HepG2 (cell line): Measurements from ENCODE around the gene RPL18. TPM values are rescaled to one million over a fixed set of nuclear protein-coding genes. Genes with fewer than 3 reads are reported as not detected.

Experiments
- EHMT2 ChIP-seq: fragments of 200-600 bp; sonication (generic); IDR thresholded peaks from 2 replicates; pipeline ENCODE4 v1.7.0; 2017; ENCODE audit warnings: antibody characterized with exemption, low read depth, low read length, borderline replicate concordance
- HOXA5 ChIP-seq: sonication (generic); formaldehyde crosslinking; IDR thresholded peaks from 2 replicates; pipeline ENCODE4 v1.4.0; 2020; ENCODE audit warnings: missing genetic modification reagents
- KLF12 ChIP-seq: sonication (generic); formaldehyde crosslinking; IDR thresholded peaks from 2 replicates; pipeline ENCODE4 v1.4.0; 2020; ENCODE audit warnings: missing genetic modification reagents, borderline replicate concordance
- NR2F1 ChIP-seq, 2 experiments: fragments of 450-650 bp in 1 of 2; formaldehyde crosslinking in 1 of 2; IDR thresholded peaks; 2 replicates each; pipeline versions ENCODE4 v1.5.0 to v1.6.1; 2016 to 2020; ENCODE audit warnings: mild to moderate bottlenecking in 1 of 2, missing compliant biosample characterization in 1 of 2, missing genetic modification reagents in 1 of 2, moderate library complexity in 1 of 2
- PCBP2 ChIP-seq: fragments of 200-400 bp; formaldehyde crosslinking; optimal IDR thresholded peaks from 2 replicates; pipeline ENCODE3; 2018; ENCODE audit warnings: low read length, low read depth; ENCODE audit not compliant: poor library complexity, severe bottlenecking
- TCF12 ChIP-seq, 2 experiments: fragments of 450-650 bp in 1 of 2; sonication (generic) in 1 of 2; formaldehyde crosslinking in 1 of 2; IDR thresholded peaks; 2 replicates each; pipeline versions ENCODE4 v1.6.1 to v1.8.0; 2017 to 2022; ENCODE audit warnings: antibody characterized with exemption in 1 of 2, mild to moderate bottlenecking in 1 of 2, missing genetic modification reagents in 1 of 2, moderate library complexity in 1 of 2
- ZBTB4 ChIP-seq: sonication (generic); formaldehyde crosslinking; IDR thresholded peaks from 2 replicates; pipeline ENCODE4 v1.4.0; 2020; ENCODE audit warnings: missing genetic modification reagents, mild to moderate bottlenecking, borderline replicate concordance
- ZNF772 ChIP-seq: sonication (generic); formaldehyde crosslinking; IDR thresholded peaks from 2 replicates; pipeline ENCODE4 v1.5.0; 2020; ENCODE audit warnings: mild to moderate bottlenecking, missing genetic modification reagents
- polyA plus RNA-seq, 8 experiments: library from polyadenylated mRNA; depleted of rRNA in 3 of 8; stranded (reverse) in 7 of 8; unstranded in 1 of 8; fragments of >200 nt; fragmentation: Illumina TruSeq in 4 of 8; extraction: Trizol in 4 of 8; gene quantifications; 2 replicates each; pipeline versions ENCODE4 v1.2.1 to v1.2.3, GENCODE V29; 2011 to 2016; ENCODE audit warnings: low read depth in 4 of 8, missing spikeins in 1 of 8, mixed read lengths in 1 of 8; ENCODE audit not compliant: insufficient read depth in 1 of 8
- total RNA-seq, 5 experiments: library from RNA; depleted of rRNA; stranded (reverse); fragments of >200 nt; fragmentation: Illumina TruSeq; extraction: Trizol; gene quantifications; 2 replicates each; pipeline ENCODE4 v1.2.3, GENCODE V29; 2016; ENCODE audit warnings: low read depth in 1 of 5
- TF ChIP-seq, protein P1 (sequence below), 2 experiments: fragments of 450-650 bp in 1 of 2; sonication (generic) in 1 of 2; formaldehyde crosslinking in 1 of 2; IDR thresholded peaks; 2 replicates each; pipeline versions ENCODE4 v1.6.1 to v1.8.0; 2016 to 2022; ENCODE audit warnings: antibody characterized with exemption in 1 of 2, mild to moderate bottlenecking in 1 of 2, missing genetic modification reagents in 1 of 2
- TF ChIP-seq, protein P2 (sequence below): IDR thresholded peaks from 2 replicates; pipeline ENCODE4 v1.6.1; 2012; ENCODE audit warnings: inconsistent platforms

Gene RPL18
- total and polyA plus RNA-seq, 2 of the 13 experiments (the other 11 are each of a cell fraction or from before 2014, with no cell fraction given), result 1,485 to 1,639 TPM

DNA sequence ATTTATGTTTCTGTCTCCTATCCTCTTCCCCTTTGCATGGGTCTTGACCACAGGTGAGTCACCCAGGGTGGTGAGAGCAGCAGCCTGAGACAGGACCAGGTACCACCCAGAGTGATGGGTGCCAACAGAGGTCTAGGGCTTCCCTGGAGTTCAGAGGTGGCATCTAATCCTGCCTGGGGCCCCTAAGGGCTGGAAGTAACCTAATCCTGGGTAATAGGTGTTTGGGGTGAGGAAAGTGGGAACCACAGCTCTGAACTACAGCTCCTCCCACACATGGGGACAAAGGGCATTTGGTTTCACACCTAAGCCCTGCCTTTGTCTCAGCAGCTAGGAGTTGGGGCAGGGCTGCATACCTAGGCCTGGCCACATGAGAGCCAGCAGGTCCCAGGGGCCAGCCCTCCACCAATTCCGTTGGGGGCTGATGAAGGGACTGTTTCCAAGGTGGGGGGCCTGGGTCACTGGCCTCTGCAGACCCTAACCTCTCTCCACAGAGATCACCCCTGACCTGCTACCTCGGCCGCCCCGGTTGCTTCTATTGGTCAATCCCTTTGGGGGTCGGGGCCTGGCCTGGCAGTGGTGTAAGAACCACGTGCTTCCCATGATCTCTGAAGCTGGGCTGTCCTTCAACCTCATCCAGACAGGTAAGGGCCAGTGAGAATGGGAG, 8.4 kb upstream of the RPL18 start (continued):
- TF ChIP-seq, protein P1, sequence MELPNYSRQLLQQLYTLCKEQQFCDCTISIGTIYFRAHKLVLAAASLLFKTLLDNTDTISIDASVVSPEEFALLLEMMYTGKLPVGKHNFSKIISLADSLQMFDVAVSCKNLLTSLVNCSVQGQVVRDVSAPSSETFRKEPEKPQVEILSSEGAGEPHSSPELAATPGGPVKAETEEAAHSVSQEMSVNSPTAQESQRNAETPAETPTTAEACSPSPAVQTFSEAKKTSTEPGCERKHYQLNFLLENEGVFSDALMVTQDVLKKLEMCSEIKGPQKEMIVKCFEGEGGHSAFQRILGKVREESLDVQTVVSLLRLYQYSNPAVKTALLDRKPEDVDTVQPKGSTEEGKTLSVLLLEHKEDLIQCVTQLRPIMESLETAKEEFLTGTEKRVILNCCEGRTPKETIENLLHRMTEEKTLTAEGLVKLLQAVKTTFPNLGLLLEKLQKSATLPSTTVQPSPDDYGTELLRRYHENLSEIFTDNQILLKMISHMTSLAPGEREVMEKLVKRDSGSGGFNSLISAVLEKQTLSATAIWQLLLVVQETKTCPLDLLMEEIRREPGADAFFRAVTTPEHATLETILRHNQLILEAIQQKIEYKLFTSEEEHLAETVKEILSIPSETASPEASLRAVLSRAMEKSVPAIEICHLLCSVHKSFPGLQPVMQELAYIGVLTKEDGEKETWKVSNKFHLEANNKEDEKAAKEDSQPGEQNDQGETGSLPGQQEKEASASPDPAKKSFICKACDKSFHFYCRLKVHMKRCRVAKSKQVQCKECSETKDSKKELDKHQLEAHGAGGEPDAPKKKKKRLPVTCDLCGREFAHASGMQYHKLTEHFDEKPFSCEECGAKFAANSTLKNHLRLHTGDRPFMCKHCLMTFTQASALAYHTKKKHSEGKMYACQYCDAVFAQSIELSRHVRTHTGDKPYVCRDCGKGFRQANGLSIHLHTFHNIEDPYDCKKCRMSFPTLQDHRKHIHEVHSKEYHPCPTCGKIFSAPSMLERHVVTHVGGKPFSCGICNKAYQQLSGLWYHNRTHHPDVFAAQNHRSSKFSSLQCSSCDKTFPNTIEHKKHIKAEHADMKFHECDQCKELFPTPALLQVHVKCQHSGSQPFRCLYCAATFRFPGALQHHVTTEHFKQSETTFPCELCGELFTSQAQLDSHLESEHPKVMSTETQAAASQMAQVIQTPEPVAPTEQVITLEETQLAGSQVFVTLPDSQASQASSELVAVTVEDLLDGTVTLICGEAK (IDR thresholded peaks at IDR 0.05), result no peak
- TF ChIP-seq, protein P1 (CRISPR knock-in tag; IDR thresholded peaks at IDR 0.05), result no peak; the same call in 1 of the 2 replicates
- no peak for TF ChIP-seq ZNF772 (CRISPR knock-in tag)
- TF ChIP-seq ZBTB4 (CRISPR knock-in tag), result no peak
- no peak for TF ChIP-seq NR2F1 (CRISPR knock-in tag; IDR thresholded peaks at IDR 0.05)
- 0 out of 2 replicates have a peak, but pooled peaks have one; percentile 37 for TF ChIP-seq HOXA5 (CRISPR knock-in tag)
- TF ChIP-seq EHMT2, result no peak
- no peak for TF ChIP-seq KLF12 (CRISPR knock-in tag)
- no peak for TF ChIP-seq TCF12 (IDR thresholded peaks at IDR 0.05)
- no peak for TF ChIP-seq TCF12 (CRISPR knock-in tag; IDR thresholded peaks at IDR 0.05)
- no peak for TF ChIP-seq PCBP2
- TF ChIP-seq, protein P2, sequence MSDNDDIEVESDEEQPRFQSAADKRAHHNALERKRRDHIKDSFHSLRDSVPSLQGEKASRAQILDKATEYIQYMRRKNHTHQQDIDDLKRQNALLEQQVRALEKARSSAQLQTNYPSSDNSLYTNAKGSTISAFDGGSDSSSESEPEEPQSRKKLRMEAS, result peak; percentile 86
